Body of pancreas (tissue), 4 donors: ENCODE measurements around the gene LCE3A. TPM values are rescaled to one million over a fixed set of nuclear protein-coding genes. Genes with fewer than 3 reads are reported as not detected.

Experiments used
- ATAC-seq: fragments of 150-250 bp; one replicate; pipeline ENCODE4 v1.9.1; 2016
- DNase-seq, 4 donors: peaks; one replicate each; pipeline ENCODE4 v3.0.0-alpha.2; 2019
- H3K27ac ChIP-seq, 4 donors: fragments of 200-600 bp; sonication (generic); 1 replicate in 3 of 4; 2 replicates in 1 of 4; pipeline versions ENCODE4 v1.5.1 to v1.6.1; 2016 to 2019; ENCODE audit warnings: mild to moderate bottlenecking in 1 of 4, mixed read lengths in 1 of 4, moderate library complexity in 1 of 4
- H3K27me3 ChIP-seq, 2 donors: fragments of 200-600 bp; sonication (generic); one replicate each; pipeline ENCODE4 v1.6.0; 2016; ENCODE audit warnings: mild to moderate bottlenecking in 1 of 2
- H3K36me3 ChIP-seq, 2 donors: fragments of 200-600 bp; sonication (generic); replicated peaks in 1 of 2; 2 replicates each; pipeline ENCODE4 v1.5.1; 2016; ENCODE audit warnings: low read depth in 2 of 2; ENCODE audit not compliant: insufficient read depth in 1 of 2
- H3K4me1 ChIP-seq: fragments of 200-600 bp; sonication (generic); one replicate; pipeline ENCODE4 v1.6.0; 2016
- H3K4me3 ChIP-seq, 2 donors: fragments of 200-600 bp; sonication (generic); 1 replicate in 1 of 2; 2 replicates in 1 of 2; pipeline ENCODE4 v1.5.1; 2016 to 2019
- H3K9me3 ChIP-seq, 3 donors: fragments of 200-600 bp; sonication (generic); 1 replicate in 2 of 3; 2 replicates in 1 of 3; pipeline ENCODE4 v1.5.1; 2016
- CTCF ChIP-seq, 7 experiments: fragments of 450-650 bp in 4 of 7; fragments of 200-600 bp in 3 of 7; sonication (generic) in 3 of 7; IDR thresholded peaks; one replicate each; pipeline ENCODE4 v1.5.1; 2016 to 2019; ENCODE audit warnings: antibody characterized with exemption in 7 of 7
- POLR2A ChIP-seq, 3 donors: fragments of 450-650 bp; IDR thresholded peaks; one replicate each; pipeline ENCODE4 v1.6.1; 2016; ENCODE audit warnings: antibody characterized with exemption in 3 of 3, mild to moderate bottlenecking in 2 of 3
- WGBS, 2 donors: methylation state at CpG; one replicate each; pipeline ENCODE4 v1.1.5; 2017; 5-methylcytosine and 5-hydroxymethylcytosine counted together
- intact Hi-C: fragments of 100-400 bp; cut with DNase I; formaldehyde crosslinking; loops from one replicate; pipeline ENCODE4 v1.15.1; 2023
- total RNA-seq, 2 donors: library from RNA; depleted of rRNA; stranded (reverse); fragments of >200 nt; gene quantifications; one replicate each; pipeline ENCODE4 v1.1.0, GENCODE V29; 2016

LCE3A gene
- total RNA-seq, 2 donors from 2014 or later, result not detected

- no peak for ATAC-seq
- no peak overlapping the region for H3K4me3 ChIP-seq
- no peak for DNase-seq
- TF ChIP-seq POLR2A (IDR thresholded peaks at IDR 0.05), result no peak
- TF ChIP-seq CTCF (IDR thresholded peaks at IDR 0.05), result no peak
- intact Hi-C loops, result no loop called here
- no peaks in the 10 kb centered on the region for H3K4me1 ChIP-seq
- H3K9me3 ChIP-seq, result peaks cover 0 to 16% (median 2%) of the 10 kb centered on the region in 3 donors
- H3K27me3 ChIP-seq, result no peaks in the 10 kb centered on the region
- WGBS, 2 donors, result 73 to 75% methylated on average over 3 of the region's 3 CpGs
- H3K27ac ChIP-seq, result no peak overlapping the region
- H3K36me3 ChIP-seq, result no peaks in the 10 kb centered on the region
These were observed 910 bp downstream of the LCE3A start for GRCh38 chr1:152621993-152622392.

- Histone ChIP-seq H3K4me3 (no peak within 1 kb of the TSS), H3K9me3 (peaks cover 0 to 3% (median under 1%) of the 10 kb centered on the region in 3 donors), H3K27me3 (no peaks in the 10 kb centered on the region), H3K27ac (no peak within 1 kb of the TSS), H3K36me3 (no peaks in the 10 kb centered on the region), H3K4me1 (no peaks in the 10 kb centered on the region)
- intact Hi-C loops, result no loop called here
- no peak for ATAC-seq
- 67% methylated on average over 1 of the region's 1 CpG for WGBS, 2 donors
- TF ChIP-seq POLR2A (IDR thresholded peaks at IDR 0.05) (no peak), CTCF (IDR thresholded peaks at IDR 0.05) (no peak)
- DNase-seq, result no peak
These were observed 9.4 kb downstream of the LCE3A start, which contains the start of gene LCE3B for GRCh38 chr1:152613511-152613910. Gene LCE3B, plus strand, starts transcription at chr1:152613811. Its CDS starts 0 bp downstream, at chr1:152613811.

GRCh38 chr1:152599934-152600333 lies 23.0 kb downstream of the LCE3A start, which contains the start of gene LCE3C:
Gene LCE3C, plus strand, starts transcription at chr1:152600234. Its CDS starts 498 bp downstream, at chr1:152600732.
- ATAC-seq (no peak), DNase-seq (no peak)
- Histone ChIP-seq H3K4me3 (no peak within 1 kb of the TSS), H3K4me1 (no peaks in the 10 kb centered on the region), H3K9me3 (no peaks in the 10 kb centered on the region), H3K27ac (no peak within 1 kb of the TSS), H3K36me3 (no peaks in the 10 kb centered on the region), H3K27me3 (no peaks in the 10 kb centered on the region)
- intact Hi-C loops, result no loop called here
- 25 to 46% methylated on average over 2 to 4 of the region's 4 CpGs for WGBS, 2 donors
- TF ChIP-seq POLR2A (IDR thresholded peaks at IDR 0.05) (no peak), CTCF (IDR thresholded peaks at IDR 0.05) (no peak)

GRCh38 chr1:152596986-152597385 lies 25.9 kb downstream of the LCE3A start:
- Histone ChIP-seq H3K4me3 (no peak overlapping the region), H3K36me3 (no peaks in the 10 kb centered on the region), H3K27me3 (no peaks in the 10 kb centered on the region), H3K27ac (no peak overlapping the region), H3K9me3 (no peaks in the 10 kb centered on the region), H3K4me1 (no peaks in the 10 kb centered on the region)
- intact Hi-C loops, result no loop called here
- TF ChIP-seq CTCF (IDR thresholded peaks at IDR 0.05) (no peak), POLR2A (IDR thresholded peaks at IDR 0.05) (no peak)
- no peak for DNase-seq
- no peak for ATAC-seq
- WGBS, 2 donors, result 25 to 40% methylated on average over 2 of the region's 2 CpGs

GRCh38 chr1:152585586-152585985 lies 37.3 kb downstream of the LCE3A start:
- H3K4me1 ChIP-seq, result no peaks in the 10 kb centered on the region
- no peaks in the 10 kb centered on the region for H3K27me3 ChIP-seq
- no peak overlapping the region for H3K4me3 ChIP-seq
- no peaks in the 10 kb centered on the region for H3K9me3 ChIP-seq
- no peaks in the 10 kb centered on the region for H3K36me3 ChIP-seq
- no peak for DNase-seq
- ATAC-seq, result no peak
- no peak overlapping the region for H3K27ac ChIP-seq
- no peak for TF ChIP-seq POLR2A (IDR thresholded peaks at IDR 0.05)
- intact Hi-C loops, result no loop called here
- 50% methylated on average over 1 of the region's 1 CpG; no CpG with 5 or more reads in 1 of the 2 donors for WGBS, 2 donors
